Activated B cell treated with CpG ODN at 0.5 μM for 24 hours (primary cell): ENCODE results near the gene DDX1. TPM values are rescaled to one million over a fixed set of nuclear protein-coding genes. Genes with fewer than 3 reads are reported as not detected.

Experiments used
- ATAC-seq: fragments of 200-7000 bp; cut with Tn5 transposase; one replicate; pipeline ENCODE4 v1.10.0; 2021; ENCODE audit warnings: low read depth, mild to moderate bottlenecking, moderate library complexity
- CTCF ChIA-PET: fragments of 350-600 bp; sonication (Branson Sonifier 250); formaldehyde crosslinking; loops from one replicate; lab custom pipeline; 2021; ENCODE audit warnings: antibody characterized with exemption; lab: Charles Lee
- POLR2A ChIA-PET: fragments of 350-600 bp; sonication (Branson Sonifier 250); formaldehyde crosslinking; loops from one replicate; lab custom pipeline; 2021; ENCODE audit warnings: antibody characterized with exemption; lab: Charles Lee
- DNase-seq: peaks from one replicate; pipeline ENCODE4 v3.0.0; 2022
- H3K27ac Mint-ChIP-seq: one replicate; pipeline ENCODE4 v1.8.0; 2020; ENCODE audit warnings: mixed read lengths
- H3K27me3 Mint-ChIP-seq: one replicate; pipeline ENCODE4 v1.8.0; 2021; ENCODE audit warnings: mixed read lengths
- H3K36me3 Mint-ChIP-seq: one replicate; pipeline ENCODE4 v1.8.0; 2021; ENCODE audit warnings: low read depth, mixed read lengths
- H3K4me1 Mint-ChIP-seq: one replicate; pipeline ENCODE4 v1.8.0; 2021; ENCODE audit warnings: mixed read lengths
- H3K4me3 Mint-ChIP-seq: one replicate; pipeline ENCODE4 v1.8.0; 2020; ENCODE audit warnings: mild to moderate bottlenecking, mixed read lengths
- H3K9me3 Mint-ChIP-seq: one replicate; pipeline ENCODE4 v1.8.0; 2020; ENCODE audit warnings: mixed read lengths
- CTCF ChIP-seq: fragments of 200-600 bp; IDR thresholded peaks from one replicate; pipeline ENCODE4 v1.8.0; 2022; ENCODE audit warnings: antibody characterized with exemption, mild to moderate bottlenecking
- intact Hi-C: fragments of 100-400 bp; cut with micrococcal nuclease; formaldehyde crosslinking; loops from one replicate; pipeline ENCODE4 v1.15.1; 2024
- total RNA-seq: library from RNA; stranded (reverse); gene quantifications from 2 replicates; pipeline ENCODE4 v1.2.3, GENCODE V29; 2022

DDX1 gene
- total RNA-seq, 1 donor from 2014 or later: 74.4 TPM

- no peaks in the 10 kb centered on the region for H3K4me1 Mint-ChIP-seq
Measured at GRCh38 chr2:15670469-15670868, 78.8 kb downstream of the DDX1 start.

DNA sequence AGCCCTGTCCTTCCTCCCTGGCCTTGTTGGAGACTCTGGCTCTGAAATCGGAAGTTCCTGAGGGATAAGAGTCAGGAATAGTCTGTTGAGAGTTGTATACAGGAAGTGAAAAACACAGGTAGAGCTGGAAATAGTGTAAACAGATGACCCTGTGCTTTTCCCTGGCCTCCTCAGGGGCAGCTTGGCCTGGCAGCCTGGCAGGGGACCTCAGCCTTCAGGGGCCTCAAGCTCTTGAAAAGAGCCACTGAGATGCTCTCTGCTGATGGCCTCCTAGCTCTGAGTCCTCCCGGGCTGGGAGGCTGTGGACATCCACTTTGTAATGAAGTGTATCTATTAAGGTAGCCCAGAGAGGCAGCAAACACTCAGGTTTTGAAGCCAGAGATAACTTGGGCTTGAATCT is 79.3 kb downstream of the DDX1 start:
- Mint-ChIP-seq H3K27ac (no peak overlapping the region), H3K9me3 (no peaks in the 10 kb centered on the region), H3K4me1 (no peaks in the 10 kb centered on the region), H3K27me3 (peaks cover 9% of the 10 kb centered on the region), H3K36me3 (no peaks in the 10 kb centered on the region), H3K4me3 (no peak overlapping the region)
- ChIA-PET CTCF (no interaction called here), POLR2A (no interaction called here)
- DNase-seq (no peak), ATAC-seq (no peak)
- TF ChIP-seq CTCF: no peak
- intact Hi-C loops: no loop called here

More at GRCh38 chr2:15670469-15670868, 78.8 kb downstream of the DDX1 start:
- intact Hi-C loops: no loop called here
- ChIA-PET CTCF (no interaction called here), POLR2A (no interaction called here)
- no peaks in the 10 kb centered on the region for H3K36me3 Mint-ChIP-seq
- no peaks in the 10 kb centered on the region for H3K9me3 Mint-ChIP-seq
- no peak overlapping the region for H3K27ac Mint-ChIP-seq
- H3K27me3 Mint-ChIP-seq: peaks cover 9% of the 10 kb centered on the region
- H3K4me3 Mint-ChIP-seq: no peak overlapping the region
- no peak for ATAC-seq
- no peak for TF ChIP-seq CTCF
- no peak for DNase-seq

GRCh38 chr2:15671409-15671808 is 79.7 kb downstream of the DDX1 start:
- ChIA-PET POLR2A (no interaction called here), CTCF (no interaction called here)
- no peak for TF ChIP-seq CTCF
- Mint-ChIP-seq H3K4me3 (no peak overlapping the region), H3K36me3 (no peaks in the 10 kb centered on the region), H3K4me1 (no peaks in the 10 kb centered on the region), H3K9me3 (no peaks in the 10 kb centered on the region), H3K27me3 (peaks cover 9% of the 10 kb centered on the region), H3K27ac (no peak overlapping the region)
- no peak for DNase-seq
- ATAC-seq: no peak
- intact Hi-C loops: no loop called here

- H3K4me1 Mint-ChIP-seq: no peaks in the 10 kb centered on the region
- H3K9me3 Mint-ChIP-seq: no peaks in the 10 kb centered on the region
- no peak overlapping the region for H3K4me3 Mint-ChIP-seq
- ATAC-seq (no peak), DNase-seq (no peak)
- H3K27ac Mint-ChIP-seq: no peak overlapping the region
- POLR2A ChIA-PET: no interaction called here
- CTCF ChIA-PET: no interaction called here
- H3K36me3 Mint-ChIP-seq: no peaks in the 10 kb centered on the region
- intact Hi-C loops: no loop called here
- H3K27me3 Mint-ChIP-seq: peaks cover 9% of the 10 kb centered on the region
- TF ChIP-seq CTCF: no peak
Measured at GRCh38 chr2:15671842-15672815, 80.5 kb downstream of the DDX1 start.
